CD4-positive, alpha-beta T cell treated with Interleukin-10 for 1 hour (primary cell): Measurements from ENCODE around the gene TMEM165.
A peak's percentile ranks its signal among the peaks of the same experiment; 100 is the strongest.
"Not testable (repeated sequence)": the region's sequence is repeated elsewhere in the genome, so short reads cannot be mapped to it uniquely, and the experiment has no call there.

Source experiments
- DNase-seq: peaks from one replicate; pipeline ENCODE4 v3.0.0-alpha.2; 2020

The TMEM165 gene

GRCh38 chr4:55395529-55396307 is at the start of gene TMEM165:
TMEM165 (plus strand) TSS chr4:55395957; CDS start chr4:55396190, 233 bp downstream.
- DNase-seq, result peak; percentile 88

GRCh38 chr4:55345980-55346850 is 49.5 kb upstream of the TMEM165 start, which contains the start of gene SRD5A3:
SRD5A3 (plus strand) TSS chr4:55346242; CDS start chr4:55346337, 95 bp downstream.
- peak; percentile 83 for DNase-seq

DNA sequence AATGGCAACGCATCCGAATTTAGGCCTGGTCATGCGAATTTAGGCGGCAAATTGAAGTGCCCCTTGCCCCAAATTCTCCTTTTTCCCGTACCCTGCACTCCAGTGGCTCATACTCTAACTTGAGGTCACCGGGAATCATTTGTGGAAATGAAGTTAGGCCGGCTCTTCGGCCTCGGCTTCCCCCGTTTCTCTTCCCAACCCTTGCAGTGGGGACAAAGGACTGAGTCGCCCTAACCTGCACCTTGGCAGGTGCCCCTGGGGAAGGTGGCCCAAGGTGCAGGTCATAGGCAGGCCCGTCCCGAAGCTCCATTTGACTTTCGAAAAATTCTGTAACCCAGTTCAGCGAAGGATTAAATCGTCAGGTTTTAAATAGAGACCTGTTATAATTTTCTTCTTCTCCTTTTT is 48.9 kb upstream of the TMEM165 start:
- no peak for DNase-seq

GRCh38 chr4:55347610-55348228 is 48.0 kb upstream of the TMEM165 start:
- no peak for DNase-seq

DNA sequence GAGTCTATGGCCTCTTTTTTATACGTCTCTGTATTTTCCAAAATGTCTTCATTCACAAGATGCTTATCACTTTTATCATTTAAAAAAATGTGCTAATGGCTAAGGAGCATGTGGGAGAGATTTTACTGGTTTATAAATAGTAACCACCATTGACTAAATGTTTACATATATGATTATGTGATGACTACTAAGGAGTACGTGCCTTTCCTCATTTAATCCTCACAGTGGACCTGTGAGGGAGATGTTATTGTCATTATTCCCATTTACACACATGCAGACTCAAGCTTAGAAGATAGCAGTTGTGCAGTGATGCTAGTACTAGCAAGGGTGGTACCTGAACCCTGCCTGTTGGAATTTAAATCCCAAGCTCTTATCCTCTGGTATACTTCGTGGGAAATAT is 47.3 kb upstream of the TMEM165 start:
- DNase-seq, result no peak

DNA sequence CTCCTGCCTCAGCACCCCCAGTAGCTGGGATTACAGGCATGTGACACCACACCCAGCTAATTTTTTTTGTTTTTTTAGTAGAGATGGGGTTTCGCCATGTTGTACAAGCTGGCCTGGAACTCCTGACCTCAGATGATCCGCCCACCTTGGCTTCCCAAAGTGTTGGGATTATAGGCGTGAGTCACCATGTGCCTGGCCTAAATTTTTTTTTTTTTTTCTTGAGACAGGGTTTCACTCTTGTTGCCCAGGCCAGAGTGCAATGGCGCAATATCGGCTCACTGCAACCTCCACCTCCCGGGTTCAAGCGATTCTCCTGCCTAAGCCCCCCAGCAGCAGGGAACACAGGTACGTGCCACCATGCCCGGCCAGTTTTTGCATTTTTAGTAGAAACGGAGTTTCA is 44.9 kb upstream of the TMEM165 start:
- not testable (repeated sequence) for DNase-seq

DNA sequence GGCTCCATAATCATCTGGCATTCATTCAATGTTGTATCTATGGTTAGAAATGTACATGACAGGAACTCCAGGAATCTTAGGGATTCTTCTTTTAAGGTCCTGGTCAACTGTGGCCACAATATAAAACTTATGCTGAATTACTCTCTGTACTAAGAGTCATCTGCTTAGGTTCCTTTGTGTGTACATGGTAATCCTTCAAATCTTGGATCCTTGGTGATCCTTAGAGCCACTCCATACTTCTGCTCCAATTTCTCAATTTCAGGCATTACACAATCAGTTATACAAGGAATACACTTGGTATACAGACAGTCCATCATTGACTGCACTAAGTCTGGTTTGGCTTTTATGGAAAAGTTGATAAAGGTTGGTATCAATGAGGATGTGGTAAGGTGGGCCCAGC is 43.9 kb upstream of the TMEM165 start:
- no peak for DNase-seq

GRCh38 chr4:55352726-55353125 is 43.0 kb upstream of the TMEM165 start:
- no peak for DNase-seq

GRCh38 chr4:55353228-55353747 is 42.5 kb upstream of the TMEM165 start:
- DNase-seq, result not testable (repeated sequence)

DNA sequence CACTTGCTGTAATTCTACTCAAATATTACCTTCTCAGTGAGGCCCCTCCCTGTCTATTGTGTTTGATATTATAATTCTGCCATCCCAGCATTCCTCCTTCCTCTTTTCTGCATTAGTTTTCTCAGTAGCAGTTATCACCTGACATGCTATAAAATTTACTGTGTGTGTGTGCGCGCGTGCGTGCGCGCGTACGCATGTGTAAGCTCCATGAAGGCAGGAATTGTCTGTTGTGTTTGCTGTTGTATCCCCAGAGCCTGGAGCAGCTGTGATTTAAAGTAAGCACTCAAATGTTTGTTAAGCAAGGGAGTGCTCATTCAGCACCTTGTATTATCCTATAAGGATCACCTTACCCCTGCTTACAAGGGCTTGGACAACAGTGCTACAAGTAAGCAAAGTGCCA is 41.1 kb upstream of the TMEM165 start:
- DNase-seq, result no peak

GRCh38 chr4:55355555-55355954 is 40.2 kb upstream of the TMEM165 start:
- no peak for DNase-seq

GRCh38 chr4:55356991-55357461 is 38.7 kb upstream of the TMEM165 start:
- DNase-seq, result no peak

- no peak for DNase-seq
These were observed 37.5 kb upstream of the TMEM165 start for GRCh38 chr4:55358246-55358645.

GRCh38 chr4:55358668-55359067 is 37.1 kb upstream of the TMEM165 start:
- no peak for DNase-seq

DNA sequence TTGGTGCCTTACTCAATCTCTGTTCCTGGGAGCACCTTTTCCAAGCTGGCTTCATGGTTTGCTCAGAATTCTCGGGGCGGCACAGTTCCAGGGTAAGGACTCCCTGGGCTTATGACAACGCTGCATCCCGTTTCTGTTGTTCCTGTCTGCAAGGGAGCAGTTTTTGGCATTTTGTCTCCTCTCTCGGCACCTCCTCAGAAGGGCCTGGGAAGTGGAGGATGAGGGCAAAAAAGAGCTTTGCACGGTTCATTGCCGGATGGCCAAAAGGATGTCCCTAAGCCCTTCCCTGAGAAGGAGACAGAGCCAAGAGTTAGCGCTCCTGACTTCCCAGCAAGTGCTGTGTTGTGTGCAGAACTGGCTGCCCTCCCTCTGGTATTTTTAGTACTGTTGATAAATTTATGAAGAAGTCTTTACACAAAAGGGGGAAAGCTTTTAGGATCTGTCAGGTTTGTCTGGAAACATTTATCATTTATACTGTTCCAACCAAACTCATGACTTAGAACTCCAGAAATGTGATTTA is 36.3 kb upstream of the TMEM165 start:
- no peak for DNase-seq

- not testable (repeated sequence) for DNase-seq
These were observed 32.8 kb upstream of the TMEM165 start for GRCh38 chr4:55362938-55363337.

DNA sequence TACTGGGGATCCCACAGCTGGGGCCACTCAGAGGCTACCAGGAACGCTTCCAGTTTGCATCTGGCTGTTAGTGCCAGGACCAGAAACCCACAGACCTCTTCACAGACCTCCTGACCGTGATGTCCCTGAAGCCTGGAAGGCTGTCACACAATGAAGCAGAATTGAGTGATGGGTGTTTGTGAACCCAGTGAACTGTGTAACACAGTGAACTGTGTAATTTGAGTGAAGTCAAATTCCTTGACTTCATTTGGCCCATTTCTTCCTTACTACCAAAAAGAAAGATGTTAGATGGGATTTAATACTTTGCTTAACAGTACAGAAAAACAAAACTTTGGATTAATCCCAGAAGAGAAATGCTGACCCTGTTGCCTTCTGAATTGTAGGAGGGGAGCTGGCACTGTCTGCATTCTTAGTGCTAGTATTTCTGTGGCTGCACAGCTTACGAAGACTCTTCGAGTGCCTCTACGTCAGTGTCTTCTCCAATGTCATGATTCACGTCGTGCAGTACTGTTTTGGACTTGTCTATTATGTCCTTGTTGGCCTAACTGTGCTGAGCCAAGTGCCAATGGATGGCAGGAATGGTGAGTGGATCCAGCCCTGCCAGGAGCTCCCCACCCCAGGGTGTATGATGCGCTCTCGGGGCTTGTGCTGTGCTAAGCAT is 31.9 kb upstream of the TMEM165 start:
- no peak for DNase-seq

GRCh38 chr4:55364691-55365344 is 30.9 kb upstream of the TMEM165 start:
- DNase-seq, result no peak

GRCh38 chr4:55365345-55365728 is 30.4 kb upstream of the TMEM165 start:
- no peak for DNase-seq

DNA sequence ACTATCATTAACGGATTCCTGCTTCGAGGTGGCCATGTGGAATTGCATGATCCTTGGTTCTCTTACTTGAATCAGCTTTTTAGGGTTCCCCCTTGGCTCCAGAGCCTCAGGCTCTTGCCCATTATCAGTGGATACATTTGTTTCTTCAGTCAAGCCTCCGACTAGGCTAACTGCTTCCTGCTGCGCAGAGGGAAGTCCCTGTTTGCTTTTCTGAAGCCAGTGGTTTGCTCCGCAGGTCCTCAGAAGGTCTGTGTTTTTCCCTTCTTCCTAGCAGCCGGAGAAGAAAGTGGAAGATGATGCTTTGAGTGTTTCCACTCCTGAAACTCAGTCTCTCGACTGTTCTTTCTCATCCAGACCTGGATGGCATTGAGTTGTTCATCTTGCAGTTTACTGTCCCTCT is 29.1 kb upstream of the TMEM165 start:
- no peak for DNase-seq

- DNase-seq, result no peak
These were observed 28.6 kb upstream of the TMEM165 start for GRCh38 chr4:55367084-55367722.
